ENCODE measurements around the gene SKI.

Gene SKI

DNA sequence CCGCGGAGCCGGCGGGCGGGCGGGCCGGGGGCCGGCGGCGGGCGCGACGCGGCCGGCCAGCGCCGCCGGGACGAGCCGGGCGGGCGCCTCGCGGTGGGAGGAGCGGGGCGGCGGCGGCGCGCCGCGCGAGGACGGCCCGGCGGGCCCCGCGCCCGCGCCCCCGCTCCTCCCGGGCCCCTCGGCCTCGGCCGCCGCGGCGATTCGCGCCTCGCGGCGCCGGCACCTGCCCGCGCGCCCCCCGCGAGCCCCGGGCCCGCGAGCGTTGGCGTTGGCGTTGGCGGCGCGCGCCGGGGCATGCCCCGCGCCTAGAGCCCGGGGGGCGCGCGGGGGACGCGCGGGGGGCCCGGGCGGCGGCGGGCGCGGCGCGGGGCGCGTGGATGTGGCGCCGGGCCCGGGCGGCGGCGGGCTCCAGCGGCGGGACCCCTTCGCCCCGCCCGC is at the start of gene SKI:
Gene SKI (plus strand): TSS at position 163 of the 438 bp plus-strand sequence. CDS start 448 bp downstream, outside the sequence.
- DNase-seq = no peak
- peak within 1 kb of the TSS; percentile 94 for H3K27ac Mint-ChIP-seq
- H3K36me3 Mint-ChIP-seq (ENCODE audit: low read depth) = peaks cover 35% of the 10 kb centered on the region
- H3K4me1 Mint-ChIP-seq (ENCODE audit: low read depth) = peaks cover 28% of the 10 kb centered on the region
- H3K27me3 Mint-ChIP-seq = peaks cover 3% of the 10 kb centered on the region
- no peaks in the 10 kb centered on the region for H3K9me3 Mint-ChIP-seq
- H3K4me3 Mint-ChIP-seq = peak within 1 kb of the TSS; percentile 98

GRCh38 chr1:2178875-2179274 is 49.2 kb upstream of the SKI start:
- Mint-ChIP-seq H3K4me3 (no peak overlapping the region), H3K27ac (no peak overlapping the region), H3K9me3 (no peaks in the 10 kb centered on the region), H3K36me3 (ENCODE audit: low read depth) (peaks cover 29% of the 10 kb centered on the region), H3K4me1 (ENCODE audit: low read depth) (peaks cover 7% of the 10 kb centered on the region), H3K27me3 (no peaks in the 10 kb centered on the region)
- no peak for DNase-seq

DNA sequence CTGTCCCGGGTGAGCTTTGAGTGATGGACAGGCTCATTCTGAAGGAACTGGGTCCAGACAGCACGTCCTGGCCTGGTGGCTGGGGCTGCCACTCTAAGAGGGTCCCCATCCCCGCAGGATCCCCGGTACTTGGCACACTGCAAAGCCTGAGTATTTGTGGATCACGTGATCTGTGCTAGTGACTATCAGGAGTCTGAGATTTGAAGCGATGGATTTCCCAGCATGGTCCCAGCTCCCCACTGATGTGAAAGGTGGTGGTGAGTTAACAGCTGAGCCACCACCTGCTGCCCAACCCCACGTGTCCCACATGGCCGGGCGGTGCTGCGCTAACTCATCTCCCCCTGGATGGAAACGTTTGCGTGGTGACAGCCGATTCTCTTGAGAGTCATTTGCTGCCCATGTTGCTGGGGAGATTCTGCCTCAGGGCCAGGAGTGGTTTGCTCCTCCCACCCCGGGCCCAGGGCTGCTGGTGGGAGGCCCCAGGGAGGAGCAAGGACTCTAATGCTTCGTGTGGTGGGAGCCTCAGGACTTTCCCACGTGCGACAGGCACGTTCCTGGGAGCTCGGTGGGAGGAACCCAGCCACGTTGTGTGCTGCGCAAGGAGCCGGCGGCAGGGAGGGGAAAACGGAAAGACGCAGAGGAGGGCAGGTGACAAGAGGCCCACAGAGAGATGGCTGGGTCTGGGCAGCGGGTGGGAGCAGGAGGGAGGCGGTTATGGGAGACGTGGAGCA is 48.7 kb upstream of the SKI start:
- no peaks in the 10 kb centered on the region for H3K27me3 Mint-ChIP-seq
- H3K4me3 Mint-ChIP-seq = no peak overlapping the region
- no peaks in the 10 kb centered on the region for H3K9me3 Mint-ChIP-seq
- H3K36me3 Mint-ChIP-seq (ENCODE audit: low read depth) = peaks cover 33% of the 10 kb centered on the region
- H3K27ac Mint-ChIP-seq = no peak overlapping the region
- peaks cover 3% of the 10 kb centered on the region for H3K4me1 Mint-ChIP-seq (ENCODE audit: low read depth)
- DNase-seq = no peak

DNA sequence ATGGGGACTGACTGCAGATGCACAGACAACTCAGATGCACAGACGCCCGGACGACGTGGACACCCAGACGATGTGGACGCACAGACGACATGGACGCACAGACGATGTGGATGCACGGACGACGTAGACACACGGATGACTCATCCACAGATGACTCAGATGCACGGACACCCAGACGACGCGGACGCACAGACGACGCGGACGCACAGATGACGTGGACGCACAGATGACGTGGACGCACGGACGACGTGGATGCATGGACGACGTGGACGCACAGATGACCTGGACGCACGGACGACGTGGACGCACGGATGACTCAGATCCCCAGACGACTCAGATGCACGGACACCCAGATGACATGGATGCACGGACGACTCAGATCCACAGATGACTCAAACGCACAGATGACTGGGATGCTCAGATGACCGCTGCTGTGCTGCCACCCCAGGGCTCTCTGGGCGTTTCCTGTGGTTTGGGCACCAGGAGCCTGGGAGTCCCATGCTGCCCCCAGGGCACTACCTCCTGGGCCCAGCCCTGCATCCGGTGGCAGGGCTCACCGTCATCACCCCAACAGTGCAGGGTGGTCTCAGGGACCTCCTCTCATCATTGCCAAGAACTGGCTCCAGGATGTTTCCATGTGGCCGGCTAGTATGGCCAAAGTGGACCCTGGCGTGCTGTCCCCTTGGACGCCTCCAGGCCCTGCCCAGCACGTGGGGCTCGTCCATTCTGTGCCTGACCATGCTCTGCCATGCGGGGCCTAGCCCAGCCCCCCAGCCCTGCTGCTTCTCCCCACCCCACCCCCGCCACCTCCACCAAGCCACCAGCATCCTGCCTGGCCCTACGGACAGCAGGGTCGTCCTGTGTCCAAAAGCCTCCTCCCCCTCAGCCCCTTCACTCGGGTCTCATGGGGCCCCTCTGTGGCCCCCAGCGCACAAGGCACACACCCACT is 47.5 kb upstream of the SKI start:
- H3K36me3 Mint-ChIP-seq (ENCODE audit: low read depth) = peaks cover 42% of the 10 kb centered on the region
- peaks cover 2% of the 10 kb centered on the region for H3K4me1 Mint-ChIP-seq (ENCODE audit: low read depth)
- peak overlapping the region; percentile 29 for H3K27ac Mint-ChIP-seq
- no peak for DNase-seq
- no peaks in the 10 kb centered on the region for H3K9me3 Mint-ChIP-seq
- H3K4me3 Mint-ChIP-seq = no peak overlapping the region
- no peaks in the 10 kb centered on the region for H3K27me3 Mint-ChIP-seq

DNA sequence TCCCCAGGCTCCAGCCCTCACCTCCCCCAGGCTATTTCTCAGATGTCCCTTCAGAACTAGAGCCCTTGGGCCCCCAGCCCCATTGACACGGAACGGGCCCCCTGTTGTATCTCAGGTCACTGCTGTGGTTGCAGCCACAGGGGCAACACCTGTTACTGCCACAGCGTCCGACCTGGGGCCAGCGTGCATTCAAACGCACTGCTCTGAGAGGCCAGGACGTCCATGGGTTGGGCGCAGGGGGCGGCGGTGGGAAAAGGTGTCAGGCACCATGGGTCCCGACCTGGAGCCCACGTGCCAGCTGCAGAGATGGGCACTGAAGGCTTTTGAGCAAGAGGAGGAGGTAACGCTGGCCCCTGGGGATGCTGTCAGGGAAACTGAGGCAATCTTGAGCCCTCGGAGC is 46.8 kb upstream of the SKI start:
- H3K9me3 Mint-ChIP-seq = no peaks in the 10 kb centered on the region
- H3K4me3 Mint-ChIP-seq = no peak overlapping the region
- DNase-seq = no peak
- H3K36me3 Mint-ChIP-seq (ENCODE audit: low read depth) = peaks cover 41% of the 10 kb centered on the region
- no peaks in the 10 kb centered on the region for H3K27me3 Mint-ChIP-seq
- H3K4me1 Mint-ChIP-seq (ENCODE audit: low read depth) = peaks cover 4% of the 10 kb centered on the region
- peak overlapping the region; percentile 29 for H3K27ac Mint-ChIP-seq

- no peak overlapping the region for H3K4me3 Mint-ChIP-seq
- H3K9me3 Mint-ChIP-seq = no peaks in the 10 kb centered on the region
- no peak for DNase-seq
- H3K27me3 Mint-ChIP-seq = no peaks in the 10 kb centered on the region
- no peak overlapping the region for H3K27ac Mint-ChIP-seq
- H3K4me1 Mint-ChIP-seq (ENCODE audit: low read depth) = peaks cover 4% of the 10 kb centered on the region
- peaks cover 42% of the 10 kb centered on the region for H3K36me3 Mint-ChIP-seq (ENCODE audit: low read depth)
Observed at GRCh38 chr1:2181752-2182151, 46.4 kb upstream of the SKI start.

GRCh38 chr1:2182376-2182775 is 45.7 kb upstream of the SKI start:
- peaks cover 44% of the 10 kb centered on the region for H3K36me3 Mint-ChIP-seq (ENCODE audit: low read depth)
- no peak overlapping the region for H3K4me3 Mint-ChIP-seq
- no peaks in the 10 kb centered on the region for H3K27me3 Mint-ChIP-seq
- no peaks in the 10 kb centered on the region for H3K9me3 Mint-ChIP-seq
- no peak for DNase-seq
- H3K27ac Mint-ChIP-seq = no peak overlapping the region
- peaks cover 4% of the 10 kb centered on the region for H3K4me1 Mint-ChIP-seq (ENCODE audit: low read depth)

GRCh38 chr1:2183937-2184334 is 44.2 kb upstream of the SKI start:
- Mint-ChIP-seq H3K27me3 (no peaks in the 10 kb centered on the region), H3K36me3 (ENCODE audit: low read depth) (peaks cover 43% of the 10 kb centered on the region), H3K4me1 (ENCODE audit: low read depth) (peaks cover 4% of the 10 kb centered on the region), H3K27ac (no peak overlapping the region), H3K4me3 (no peak overlapping the region), H3K9me3 (no peaks in the 10 kb centered on the region)
- no peak for DNase-seq

DNA sequence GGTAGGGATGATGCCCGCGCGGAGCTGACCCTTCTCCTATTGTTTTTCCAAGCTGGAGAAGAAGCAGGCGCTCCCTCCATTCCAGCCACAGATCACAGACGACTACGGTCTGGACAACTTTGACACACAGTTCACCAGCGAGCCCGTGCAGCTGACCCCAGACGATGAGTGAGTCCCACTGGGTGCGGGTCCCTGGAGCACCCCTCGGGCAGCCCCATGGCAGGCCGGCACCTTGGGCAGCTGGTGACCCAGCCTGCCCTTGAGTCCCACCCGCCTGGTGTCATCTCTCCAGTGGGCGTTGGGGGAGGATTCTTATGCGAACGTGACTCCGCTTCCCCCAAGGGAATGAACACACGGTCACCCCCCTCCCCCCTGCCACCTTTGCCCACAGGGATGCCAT is 43.6 kb upstream of the SKI start:
- no peak overlapping the region for H3K27ac Mint-ChIP-seq
- no peak for DNase-seq
- no peaks in the 10 kb centered on the region for H3K9me3 Mint-ChIP-seq
- peaks cover 44% of the 10 kb centered on the region for H3K36me3 Mint-ChIP-seq (ENCODE audit: low read depth)
- H3K4me1 Mint-ChIP-seq (ENCODE audit: low read depth) = peaks cover 7% of the 10 kb centered on the region
- no peak overlapping the region for H3K4me3 Mint-ChIP-seq
- no peaks in the 10 kb centered on the region for H3K27me3 Mint-ChIP-seq

GRCh38 chr1:2184934-2185333 is 43.2 kb upstream of the SKI start:
- peaks cover 42% of the 10 kb centered on the region for H3K36me3 Mint-ChIP-seq (ENCODE audit: low read depth)
- no peaks in the 10 kb centered on the region for H3K27me3 Mint-ChIP-seq
- no peak overlapping the region for H3K27ac Mint-ChIP-seq
- no peaks in the 10 kb centered on the region for H3K9me3 Mint-ChIP-seq
- no peak overlapping the region for H3K4me3 Mint-ChIP-seq
- DNase-seq = no peak
- peaks cover 11% of the 10 kb centered on the region for H3K4me1 Mint-ChIP-seq (ENCODE audit: low read depth)

DNA sequence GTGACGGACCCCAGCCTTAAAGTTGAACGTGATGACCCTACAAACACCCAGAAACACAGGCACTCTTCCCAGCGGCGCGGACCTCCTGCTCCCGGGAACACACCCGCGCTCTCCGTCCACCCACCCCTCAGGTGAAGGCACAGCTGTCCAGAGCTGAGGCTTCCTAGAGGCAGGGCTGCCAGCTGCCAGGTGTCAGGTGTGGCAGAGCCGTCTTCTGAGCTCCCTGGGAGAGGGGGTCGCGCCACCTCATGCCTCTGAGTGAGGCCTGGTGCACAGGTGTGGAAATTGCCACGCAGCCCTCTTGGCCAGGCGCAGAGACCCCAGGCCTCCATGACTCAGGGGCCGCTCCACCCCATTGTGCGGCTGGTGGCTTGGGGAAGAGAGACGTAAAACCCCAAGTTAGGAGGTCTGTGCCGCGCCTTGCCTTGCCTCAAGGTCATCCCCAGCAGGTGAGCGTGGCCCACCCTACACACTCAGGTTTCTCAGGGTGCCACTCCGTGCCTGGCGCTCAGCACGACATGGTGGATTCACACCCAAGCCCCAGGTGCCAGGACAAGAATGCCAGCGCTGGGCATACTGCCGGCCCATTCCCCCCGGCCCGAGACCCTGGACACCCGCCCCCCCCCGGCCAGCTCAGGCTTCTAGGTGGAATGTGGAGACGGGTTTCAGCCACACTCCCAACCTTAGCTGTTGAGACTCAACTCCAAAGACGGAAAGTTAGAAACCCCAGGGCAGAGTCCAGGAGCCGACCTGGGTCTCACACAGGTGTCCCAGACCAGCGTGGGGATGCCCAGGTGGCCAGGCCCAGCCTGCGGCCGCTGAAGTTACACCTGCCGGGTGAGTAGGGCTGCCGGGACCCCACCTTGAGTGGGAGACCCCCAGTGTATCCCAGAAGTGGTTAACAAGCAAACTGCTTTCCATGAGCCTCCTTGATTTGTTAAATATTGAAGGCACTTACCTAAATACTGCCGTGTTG is 42.0 kb upstream of the SKI start:
- Mint-ChIP-seq H3K4me1 (ENCODE audit: low read depth) (peaks cover 19% of the 10 kb centered on the region), H3K9me3 (no peaks in the 10 kb centered on the region), H3K27ac (peak overlapping the region; percentile 64), H3K36me3 (ENCODE audit: low read depth) (peaks cover 37% of the 10 kb centered on the region), H3K4me3 (no peak overlapping the region), H3K27me3 (no peaks in the 10 kb centered on the region)
- no peak for DNase-seq

- Mint-ChIP-seq H3K4me3 (no peak overlapping the region), H3K27me3 (no peaks in the 10 kb centered on the region), H3K27ac (no peak overlapping the region), H3K4me1 (ENCODE audit: low read depth) (peaks cover 22% of the 10 kb centered on the region), H3K36me3 (ENCODE audit: low read depth) (peaks cover 40% of the 10 kb centered on the region), H3K9me3 (no peaks in the 10 kb centered on the region)
- no peak for DNase-seq
Observed at GRCh38 chr1:2186901-2187300, 41.2 kb upstream of the SKI start.

GRCh38 chr1:2187619-2188018 is 40.5 kb upstream of the SKI start:
- no peak for DNase-seq
- H3K4me3 Mint-ChIP-seq = no peak overlapping the region
- no peak overlapping the region for H3K27ac Mint-ChIP-seq
- no peaks in the 10 kb centered on the region for H3K27me3 Mint-ChIP-seq
- H3K9me3 Mint-ChIP-seq = no peaks in the 10 kb centered on the region
- peaks cover 24% of the 10 kb centered on the region for H3K4me1 Mint-ChIP-seq (ENCODE audit: low read depth)
- H3K36me3 Mint-ChIP-seq (ENCODE audit: low read depth) = peaks cover 42% of the 10 kb centered on the region

DNA sequence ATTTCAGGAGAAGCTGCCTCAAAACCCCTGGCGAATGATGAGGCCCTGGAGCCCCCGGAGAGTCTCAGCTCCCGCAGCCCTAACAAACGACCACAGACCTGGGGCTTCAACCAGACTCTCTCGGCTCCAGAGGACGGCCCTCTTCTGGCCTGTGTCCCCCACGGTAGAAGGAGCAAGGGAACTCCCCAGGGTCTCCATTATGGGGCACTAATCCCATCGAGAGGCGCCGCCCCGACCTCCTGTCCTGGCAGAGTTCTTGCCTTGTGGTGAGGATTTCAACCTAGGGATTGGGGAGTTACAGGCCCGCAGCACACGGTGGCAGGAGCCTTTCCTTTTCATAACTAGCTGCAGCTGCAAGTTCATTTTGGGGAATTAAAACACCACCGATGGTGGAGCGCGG is 39.8 kb upstream of the SKI start:
- no peak for DNase-seq
- H3K4me3 Mint-ChIP-seq = no peak overlapping the region
- H3K27ac Mint-ChIP-seq = no peak overlapping the region
- H3K27me3 Mint-ChIP-seq = no peaks in the 10 kb centered on the region
- no peaks in the 10 kb centered on the region for H3K9me3 Mint-ChIP-seq
- H3K4me1 Mint-ChIP-seq (ENCODE audit: low read depth) = peaks cover 31% of the 10 kb centered on the region
- peaks cover 45% of the 10 kb centered on the region for H3K36me3 Mint-ChIP-seq (ENCODE audit: low read depth)
